Measurements from ENCODE around the gene SCN10A. TPM values are rescaled to one million over a fixed set of nuclear protein-coding genes. Genes with fewer than 3 reads are reported as not detected.

Gene SCN10A
- total and polyA plus RNA-seq, 9 of the 15 experiments (the other 6 are each of a cell fraction or from before 2014, with no cell fraction given), result not detected

- TF ChIP-seq TEAD4 (IDR thresholded peaks at IDR 0.05; ENCODE audit: low read length), result no peak
- TF ChIP-seq TEAD4 (CRISPR knock-in tag; IDR thresholded peaks at IDR 0.05; ENCODE audit: borderline replicate concordance), result no peak
- TF ChIP-seq BCLAF1 (IDR thresholded peaks at IDR 0.05; ENCODE audit: borderline replicate concordance in 1 of 2, control insufficient read depth in 1 of 2, low read depth in 2 of 2, low read length in 1 of 2), result no peak
- no peak for TF ChIP-seq NCOA1 (IDR thresholded peaks at IDR 0.05; ENCODE audit: low read depth)
- no peak for TF ChIP-seq RCOR1 (IDR thresholded peaks at IDR 0.05; ENCODE audit: borderline replicate concordance in 1 of 2, low read depth in 2 of 2, low read length in 2 of 2)
- TF ChIP-seq SRF (CRISPR knock-in tag; IDR thresholded peaks at IDR 0.05), result no peak
- no peak for TF ChIP-seq ZNF174 (CRISPR knock-in tag; IDR thresholded peaks at IDR 0.05)
- TF ChIP-seq ZNF197 (CRISPR knock-in tag; IDR thresholded peaks at IDR 0.05; ENCODE audit: low read depth), result no peak
- no peak for TF ChIP-seq GTF2E2 (tag; IDR thresholded peaks at IDR 0.05)
- TF ChIP-seq SREBF1 (IDR thresholded peaks at IDR 0.05; ENCODE audit: borderline replicate concordance, low read depth, low read length), result no peak
- TF ChIP-seq CBFA2T2 (conservative IDR thresholded peaks at IDR 0.05), result no peak
- peak; percentile 47 for TF ChIP-seq TBP (optimal IDR thresholded peaks at IDR 0.05; ENCODE audit: low read depth, low read length)
- no peak for TF ChIP-seq ZNF589 (CRISPR knock-in tag; IDR thresholded peaks at IDR 0.05; ENCODE audit: low read depth)
- no peak for TF ChIP-seq NR4A1 (CRISPR knock-in tag; IDR thresholded peaks at IDR 0.05)
- no peak for TF ChIP-seq NR4A1 (tag; IDR thresholded peaks at IDR 0.05)
- TF ChIP-seq MLX (CRISPR knock-in tag; conservative IDR thresholded peaks at IDR 0.05), result no peak
- TF ChIP-seq MYC (IDR thresholded peaks at IDR 0.05; ENCODE audit: low read depth, low read length), result peak; percentile 67
- no peak for TF ChIP-seq MYC (CRISPR knock-in tag; IDR thresholded peaks at IDR 0.05; ENCODE audit: borderline replicate concordance, low read depth)
- no peak for TF ChIP-seq CBFA2T3 (IDR thresholded peaks at IDR 0.05)
- TF ChIP-seq MAX (CRISPR knock-in tag; IDR thresholded peaks at IDR 0.05), result peak; percentile 88
- no peak for TF ChIP-seq ELF4 (CRISPR knock-in tag; IDR thresholded peaks at IDR 0.05)
These were observed 166.3 kb downstream of the SCN10A start, which contains the start of gene SCN5A (continued) for GRCh38 chr3:38649500-38650247.
